ENCODE results near the gene IGF2R.
"Not testable (repeated sequence)": the region's sequence is repeated elsewhere in the genome, so short reads cannot be mapped to it uniquely, and the experiment has no call there.

The IGF2R gene

DNA sequence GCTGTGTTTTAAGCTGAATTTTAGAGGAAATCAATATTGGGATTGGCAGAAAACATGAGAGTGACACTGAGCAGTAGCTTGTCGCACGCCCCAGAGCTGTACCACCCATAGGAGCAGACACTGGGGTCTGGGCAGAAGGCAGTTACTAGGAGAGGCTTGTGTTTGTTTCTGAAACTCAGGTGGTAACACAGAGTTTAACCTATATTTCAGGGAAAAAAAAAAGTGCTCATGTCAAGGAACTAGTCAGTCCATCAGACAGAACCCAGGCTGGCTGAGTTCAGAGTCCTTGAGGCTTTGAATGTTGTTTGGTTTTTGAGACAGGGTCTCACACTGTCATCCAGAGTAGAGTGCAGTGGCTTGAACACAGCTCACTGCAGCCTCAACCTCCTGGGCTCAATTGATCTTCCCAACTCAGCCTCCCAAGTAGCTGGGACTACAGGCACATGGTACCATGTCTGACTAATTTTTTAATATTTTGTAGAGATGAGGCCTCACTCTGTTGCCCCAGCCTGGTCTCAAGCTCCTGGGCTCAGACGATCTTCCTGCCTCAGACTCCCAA lies 159.3 kb downstream of the IGF2R start:
- DNase-seq = no peak

DNA sequence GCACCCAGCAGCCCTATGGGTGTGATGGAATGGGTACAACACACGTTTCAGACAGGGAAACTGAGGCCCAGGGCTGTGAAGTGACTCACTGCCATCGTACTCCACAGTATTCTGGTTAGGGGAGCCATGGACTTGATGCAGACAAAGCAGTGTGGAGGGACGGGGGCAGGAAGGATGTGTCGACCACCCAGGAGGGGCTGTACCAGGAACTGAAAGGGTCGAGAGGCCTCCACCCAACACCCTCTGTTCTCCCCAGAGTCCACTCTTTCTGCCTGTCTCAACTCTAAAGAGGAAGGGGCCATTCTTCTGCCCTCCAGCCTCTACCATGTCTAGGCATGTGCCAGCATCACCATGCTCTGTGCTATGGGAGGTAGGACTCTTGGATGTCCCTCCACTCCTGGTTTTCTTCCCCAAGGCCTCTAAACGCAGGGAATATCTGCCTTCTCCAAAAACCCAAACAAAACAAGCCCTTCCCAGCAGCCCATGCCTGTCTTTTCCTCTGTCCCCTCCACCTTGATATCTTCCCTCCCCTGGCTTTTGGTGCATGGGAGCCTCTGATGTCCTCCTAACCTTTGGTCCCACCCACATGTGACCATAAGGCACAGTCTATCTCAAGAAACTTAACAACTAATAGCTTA lies 160.1 kb downstream of the IGF2R start:
- no peak for DNase-seq

DNA sequence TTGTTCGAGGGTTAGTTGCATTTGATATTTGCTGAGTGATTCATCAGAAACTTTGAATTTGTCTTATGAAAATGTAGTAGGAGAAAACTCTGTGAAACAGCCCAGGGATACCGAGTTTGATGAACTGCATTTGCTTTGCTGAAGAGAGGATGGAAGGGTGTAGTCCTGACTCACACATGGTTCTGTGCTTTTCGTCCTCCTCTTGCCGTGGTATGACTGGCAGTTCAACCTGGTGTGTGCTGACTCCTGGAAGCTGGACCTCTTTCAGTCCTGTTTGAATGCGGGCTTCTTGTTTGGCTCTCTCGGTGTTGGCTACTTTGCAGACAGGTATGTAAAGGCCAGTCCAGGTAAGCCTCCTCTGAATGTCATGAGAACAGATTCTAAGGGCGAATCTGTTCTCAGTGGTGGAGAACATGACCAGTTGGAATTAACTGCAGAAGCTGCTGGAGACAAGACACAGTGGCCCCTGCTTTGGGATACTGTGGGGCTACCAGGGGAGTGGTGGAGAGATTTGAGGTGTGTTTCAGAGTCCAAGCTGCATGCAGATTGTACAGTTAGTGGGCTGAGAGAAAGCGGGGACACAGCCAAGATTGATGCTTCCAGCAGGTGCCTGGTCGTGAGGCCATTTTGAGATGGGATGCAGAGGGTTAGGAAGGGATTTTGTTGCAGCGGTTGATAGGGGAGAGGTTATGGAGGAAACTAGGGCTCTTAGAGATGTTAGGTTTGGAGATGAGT lies 161.2 kb downstream of the IGF2R start:
- no peak for DNase-seq

DNA sequence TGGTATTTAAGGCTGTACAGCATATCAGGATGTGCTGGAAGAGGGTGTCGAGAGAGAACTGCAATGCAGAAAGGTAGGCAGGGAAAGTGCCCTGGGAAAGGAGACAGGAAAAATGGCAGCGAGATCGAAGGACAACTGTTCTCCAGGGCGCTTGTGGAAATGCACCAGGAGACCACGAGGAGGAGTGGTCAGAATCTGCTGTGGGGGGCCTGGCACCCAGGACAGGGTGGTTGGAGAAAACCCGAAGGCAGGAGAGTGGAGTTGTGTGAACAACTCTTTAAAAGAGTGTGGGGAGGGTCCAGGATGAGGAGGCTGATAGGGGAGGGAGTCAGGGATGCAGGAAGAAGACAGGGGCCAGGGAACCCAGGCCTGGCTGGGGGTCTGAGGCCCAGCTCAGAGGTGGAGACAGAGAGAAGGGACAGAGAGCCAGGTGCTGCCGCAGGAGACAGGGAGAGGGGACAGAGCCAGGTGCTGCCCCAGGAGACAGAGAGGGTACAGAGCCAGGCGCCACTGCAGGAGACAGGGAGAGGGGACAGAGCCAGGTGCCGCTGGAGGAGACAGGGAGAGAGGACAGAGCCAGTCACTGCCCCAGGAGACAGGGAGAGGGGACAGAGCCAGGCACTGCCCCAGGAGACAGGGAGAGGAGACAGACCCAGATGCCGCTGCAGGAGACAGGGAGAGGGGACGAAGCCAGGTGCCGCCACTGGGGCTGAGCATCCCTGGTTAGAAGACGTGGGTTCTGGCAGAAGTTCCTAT lies 162.0 kb downstream of the IGF2R start:
- DNase-seq = no peak

DNA sequence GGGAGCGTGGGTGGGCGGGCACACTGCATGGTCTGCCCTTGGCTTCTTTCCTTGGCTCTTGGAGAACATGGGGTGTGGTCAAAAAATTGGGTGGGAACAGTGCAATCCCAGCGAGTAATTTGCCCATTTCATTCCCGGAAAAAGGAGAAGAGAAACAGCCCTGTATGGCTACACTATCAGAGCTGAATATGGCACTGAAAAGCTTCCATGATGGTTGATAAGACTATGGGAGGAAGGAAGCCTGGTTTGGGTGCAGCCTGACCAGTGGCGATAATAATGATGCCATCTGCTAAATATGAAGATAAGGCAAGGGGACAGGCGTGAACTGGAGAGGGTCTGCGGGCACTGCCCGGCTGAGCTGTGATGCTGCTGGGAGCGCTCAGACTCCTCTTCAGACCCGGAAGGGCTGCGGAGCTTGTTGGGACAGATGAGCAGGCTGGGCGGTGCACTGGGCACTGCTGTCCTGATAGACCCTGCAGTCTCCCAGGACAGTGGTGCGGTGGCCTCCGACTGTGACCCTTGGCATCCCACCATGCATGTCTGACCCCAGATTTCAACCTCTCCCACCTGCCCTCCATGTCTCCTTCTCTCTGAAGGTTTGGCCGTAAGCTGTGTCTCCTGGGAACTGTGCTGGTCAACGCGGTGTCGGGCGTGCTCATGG lies 162.9 kb downstream of the IGF2R start:
- no peak for DNase-seq

DNA sequence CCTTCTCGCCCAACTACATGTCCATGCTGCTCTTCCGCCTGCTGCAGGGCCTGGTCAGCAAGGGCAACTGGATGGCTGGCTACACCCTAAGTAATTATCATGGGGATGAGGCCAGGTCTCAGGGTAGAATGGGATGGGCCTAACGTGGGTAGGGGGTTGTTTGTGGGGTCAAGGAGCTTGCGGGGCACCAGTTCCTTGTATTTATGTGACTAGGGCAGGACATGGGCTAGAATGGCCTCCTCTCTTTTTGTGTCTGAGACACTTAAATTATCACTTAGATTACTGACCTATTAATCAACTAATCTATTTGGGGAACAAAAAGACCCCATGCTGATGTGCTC lies 163.4 kb downstream of the IGF2R start:
- DNase-seq = no peak

DNA sequence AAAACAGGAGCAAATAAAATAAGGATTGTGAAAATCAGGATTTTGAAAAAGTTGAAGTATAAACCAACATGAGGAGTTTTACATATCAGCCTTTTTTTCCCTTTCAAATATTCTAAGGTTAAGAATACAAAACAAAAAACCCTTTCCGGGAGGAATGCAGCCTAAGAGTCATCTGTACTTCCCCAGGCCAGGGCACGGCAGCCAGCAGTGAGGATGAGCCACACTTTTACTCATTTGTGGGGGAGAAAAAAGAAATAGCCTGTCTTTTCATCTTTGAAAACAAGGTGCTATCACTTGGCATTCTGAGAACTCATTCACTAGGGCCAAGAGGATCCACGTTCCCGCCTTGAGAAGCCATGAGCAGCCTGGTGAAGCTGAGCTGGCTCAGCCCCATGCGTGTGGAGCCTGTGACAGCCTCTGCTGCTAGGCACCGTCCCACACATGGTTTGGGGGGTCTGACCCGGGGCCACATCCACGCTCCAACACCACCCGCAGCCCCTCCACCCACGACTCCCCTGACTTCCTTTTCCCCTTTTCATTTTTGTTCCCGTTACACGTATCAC lies 164.0 kb downstream of the IGF2R start:
- peak; percentile 50 to 61 (median 52) for DNase-seq

DNA sequence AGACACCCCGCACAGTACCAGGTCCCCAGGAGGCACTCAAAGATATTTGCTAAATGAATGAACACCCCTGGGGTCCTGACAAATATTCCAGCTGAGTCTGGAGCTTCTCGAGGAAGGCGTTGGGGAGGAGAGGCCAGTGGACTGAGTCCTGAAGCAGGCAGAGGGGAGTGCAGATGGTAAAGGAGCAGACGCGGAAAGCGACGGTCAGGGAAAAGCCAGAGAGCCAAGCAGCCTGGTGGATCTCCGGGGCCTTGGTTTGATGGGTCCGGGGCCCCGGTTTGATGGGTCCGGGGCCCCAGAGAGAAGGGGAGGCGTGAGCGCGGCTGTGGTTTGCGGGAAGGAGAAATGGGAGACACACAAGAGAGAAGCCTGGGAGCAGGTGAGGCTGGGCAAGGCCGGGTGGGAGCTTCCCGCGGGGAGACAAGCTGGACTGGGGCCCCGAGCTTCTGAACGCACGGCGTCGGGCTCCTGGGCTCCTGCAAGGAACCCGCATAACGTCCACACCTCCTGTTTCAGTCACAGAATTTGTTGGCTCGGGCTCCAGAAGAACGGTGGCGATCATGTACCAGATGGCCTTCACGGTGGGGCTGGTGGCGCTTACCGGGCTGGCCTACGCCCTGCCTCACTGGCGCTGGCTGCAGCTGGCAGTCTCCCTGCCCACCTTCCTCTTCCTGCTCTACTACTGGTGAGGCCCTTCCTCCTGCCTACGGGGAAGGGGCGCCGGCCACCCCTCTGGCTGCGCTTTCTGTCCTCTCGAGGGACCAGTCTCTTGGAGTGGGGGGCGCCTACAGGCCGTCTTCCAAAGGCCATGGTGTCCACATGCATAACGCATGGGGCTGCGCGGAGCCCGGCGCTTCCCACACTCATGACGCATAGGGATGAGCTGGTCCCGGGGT lies 164.8 kb downstream of the IGF2R start:
- no peak for DNase-seq

DNA sequence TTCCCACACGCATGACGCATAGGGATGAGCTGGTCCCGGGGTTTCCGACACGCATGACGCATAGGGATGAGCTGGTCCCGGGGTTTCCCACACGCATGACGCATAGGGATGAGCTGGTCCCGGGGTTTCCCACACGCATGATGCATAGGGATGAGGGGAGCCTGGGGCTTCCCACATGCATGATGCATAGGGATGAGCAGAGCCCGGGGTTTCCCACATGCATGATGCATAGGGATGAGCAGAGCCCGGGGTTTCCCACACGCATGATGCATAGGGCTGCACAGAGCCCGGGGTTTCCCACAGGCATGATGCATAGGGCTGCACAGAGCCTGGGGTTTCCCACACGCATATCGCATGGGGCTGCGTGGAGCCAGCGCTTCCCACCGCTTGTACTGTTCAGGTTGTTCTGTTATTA lies 165.5 kb downstream of the IGF2R start:
- DNase-seq = peak; percentile 72 to 77 (median 73)

DNA sequence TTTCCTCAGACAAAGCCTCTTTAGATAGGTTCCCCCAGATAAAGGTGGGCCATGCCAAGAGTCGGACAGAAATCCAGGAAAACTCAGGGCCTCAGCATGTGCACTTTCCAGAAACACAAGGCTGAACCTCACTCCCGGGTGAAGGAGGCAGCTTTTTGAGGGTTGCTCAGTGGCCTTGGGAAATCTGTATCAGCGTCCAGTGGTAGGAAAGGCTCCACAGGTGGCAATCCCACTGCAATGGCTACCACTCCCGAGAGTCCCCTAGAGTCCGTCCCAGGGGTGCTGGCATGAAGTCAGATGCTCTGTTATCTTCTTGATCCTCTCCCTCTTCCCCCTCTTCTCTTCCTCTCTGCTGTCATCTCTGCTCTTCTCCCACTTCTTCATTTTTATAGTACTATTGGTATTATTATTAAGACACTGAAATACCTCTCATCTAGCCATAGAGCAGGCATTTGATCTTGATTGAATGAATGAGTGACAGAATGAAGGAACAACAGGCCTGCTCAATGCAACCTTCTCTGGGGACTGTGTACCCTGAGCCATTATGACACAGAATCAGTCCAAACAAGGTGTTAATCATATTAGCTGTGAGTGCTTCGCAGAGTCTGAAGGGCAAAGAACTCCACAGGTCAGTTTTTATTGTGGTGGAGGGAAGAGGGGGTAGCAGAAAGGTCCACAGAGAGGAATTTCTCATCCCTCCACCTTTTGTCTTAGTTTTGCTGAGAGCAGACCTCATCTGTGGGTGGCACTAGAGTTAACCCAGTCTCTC lies 166.1 kb downstream of the IGF2R start:
- no peak for DNase-seq

DNA sequence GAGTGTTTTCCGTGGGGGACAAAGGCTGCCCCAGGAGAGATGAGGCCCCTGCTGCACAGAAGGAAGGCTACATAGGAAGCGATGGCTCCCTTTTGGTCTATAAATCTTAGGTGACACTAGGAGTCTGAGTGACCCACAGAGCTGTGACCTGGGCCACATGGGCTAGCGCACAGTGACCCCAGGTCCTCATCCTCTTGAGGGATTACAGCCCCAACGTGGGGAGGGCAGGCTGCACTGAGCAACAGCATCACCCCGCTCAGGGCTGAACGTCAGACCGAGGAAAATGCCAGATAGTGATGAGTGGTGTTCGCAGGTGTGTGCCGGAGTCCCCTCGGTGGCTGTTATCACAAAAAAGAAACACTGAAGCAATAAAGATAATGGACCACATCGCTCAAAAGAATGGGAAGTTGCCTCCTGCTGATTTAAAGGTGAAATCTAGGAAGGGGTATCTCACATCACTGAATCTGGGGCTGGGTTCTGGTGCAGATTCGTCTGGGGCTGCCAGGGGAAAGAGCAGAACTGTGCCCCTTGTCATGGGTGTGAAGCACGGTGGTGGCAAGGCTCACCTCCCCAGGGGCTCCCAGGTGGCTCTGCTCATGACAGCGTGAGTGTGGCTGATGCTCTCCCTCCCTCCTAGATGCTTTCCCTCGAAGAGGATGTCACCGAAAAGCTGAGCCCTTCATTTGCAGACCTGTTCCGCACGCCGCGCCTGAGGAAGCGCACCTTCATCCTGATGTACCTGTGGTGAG lies 167.2 kb downstream of the IGF2R start:
- no peak for DNase-seq

DNA sequence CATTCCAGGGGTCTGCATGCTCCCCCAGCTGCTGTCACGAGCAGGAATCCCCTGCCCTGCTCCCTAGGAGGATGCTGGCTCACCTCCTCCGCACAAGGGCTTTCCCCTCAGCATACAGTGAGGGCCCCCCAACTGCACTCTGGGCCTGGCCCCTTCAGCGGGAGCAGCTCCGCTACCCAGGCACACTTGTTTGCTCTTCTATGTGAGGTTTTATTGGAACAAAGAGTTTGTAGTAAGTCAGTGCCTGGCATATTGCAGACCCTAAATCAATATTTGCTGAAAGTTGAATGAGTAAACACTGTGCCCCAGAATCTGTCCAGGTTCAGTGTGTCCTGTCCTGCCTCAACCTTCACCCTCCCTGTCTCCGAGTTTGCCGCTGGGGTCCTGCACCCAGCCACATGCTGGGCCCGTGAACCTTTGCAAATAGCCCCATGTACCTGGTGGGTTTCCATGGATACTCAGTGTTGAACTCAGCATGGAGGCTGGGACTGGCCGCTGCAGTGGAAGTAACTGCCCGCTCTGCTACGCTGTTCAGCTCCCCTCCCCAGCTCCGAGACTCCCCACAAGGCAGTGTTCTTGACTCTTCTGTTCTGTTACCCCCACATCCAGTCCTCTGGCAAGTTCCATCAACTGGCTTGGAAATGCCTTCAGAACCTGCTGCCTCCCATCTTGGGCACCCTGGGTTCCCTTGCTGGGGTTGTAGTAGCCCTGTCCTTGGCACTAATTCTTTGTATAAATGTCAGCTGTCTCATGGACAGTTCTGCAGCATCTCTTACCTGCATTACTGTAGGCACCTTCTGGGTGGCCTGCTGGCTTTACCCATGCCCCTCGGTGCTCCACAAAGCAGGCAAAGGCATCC lies 168.5 kb downstream of the IGF2R start:
- DNase-seq = no peak

DNA sequence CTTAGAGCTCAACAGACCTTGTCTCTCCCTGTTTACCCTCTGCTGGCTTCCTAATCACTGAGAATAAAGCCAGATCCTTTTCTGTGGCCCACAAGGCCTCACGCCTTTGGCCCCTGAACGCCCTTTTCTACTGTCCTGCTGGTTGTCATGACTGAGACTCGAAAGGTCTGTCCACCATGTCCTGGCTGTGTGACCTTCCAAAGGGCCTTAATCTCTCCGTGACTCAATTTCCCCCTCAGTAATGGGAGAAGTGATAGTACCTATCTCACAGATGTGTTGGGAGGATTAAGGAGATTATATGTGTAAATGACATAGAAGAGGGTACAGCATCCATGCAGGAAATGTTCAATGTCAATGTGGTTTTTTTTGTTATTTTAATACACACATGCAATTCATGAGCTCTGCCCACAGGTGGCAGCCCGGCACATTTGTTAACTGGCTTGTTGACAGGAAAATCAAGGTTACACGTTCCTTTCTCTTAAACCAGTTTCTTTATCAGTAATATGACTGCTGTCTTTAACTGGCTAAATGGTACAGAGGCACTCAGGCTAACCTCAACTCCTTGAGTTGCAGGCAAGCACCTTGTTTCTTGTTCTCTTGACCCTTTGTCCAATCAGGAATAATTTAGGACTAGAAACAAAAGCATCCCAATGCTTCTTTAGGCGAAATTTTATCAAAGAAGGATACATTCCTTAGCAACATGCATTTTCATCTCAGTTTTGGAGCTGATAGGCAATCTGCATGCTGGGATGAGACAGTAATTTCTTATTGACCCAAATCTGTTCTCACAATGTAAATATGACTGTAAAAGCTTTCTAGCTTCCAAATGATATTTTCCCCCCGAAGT lies 169.3 kb downstream of the IGF2R start:
- peak; percentile 46 to 52 (median 52) for DNase-seq

DNA sequence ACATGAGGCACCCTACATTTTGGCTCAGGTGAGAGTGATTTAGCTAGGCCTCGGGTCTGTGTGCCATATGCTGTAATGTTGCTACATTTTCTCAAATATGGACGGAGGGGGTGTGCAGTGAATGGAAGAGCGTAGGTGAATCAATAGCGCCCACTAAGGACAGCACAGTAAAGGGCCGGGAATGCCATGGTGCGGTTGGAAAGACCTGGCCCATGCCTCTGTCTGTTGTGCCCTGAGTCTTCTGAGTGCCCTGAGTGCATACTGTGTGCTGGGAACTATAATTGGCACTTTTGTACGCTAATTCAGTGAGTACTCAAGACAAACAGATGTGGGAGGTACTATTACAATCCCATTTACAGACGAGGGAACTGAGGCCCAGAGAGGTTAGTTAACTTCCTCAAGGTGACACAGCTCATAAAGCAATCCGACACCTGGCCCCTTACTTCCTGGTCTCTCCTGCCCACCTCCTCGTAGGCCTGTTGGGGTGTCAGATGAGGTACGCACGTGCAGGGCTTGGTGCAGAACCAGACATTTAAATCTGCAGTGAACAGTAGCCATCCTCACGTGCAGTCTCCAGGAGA lies 170.0 kb downstream of the IGF2R start:
- DNase-seq = no peak

DNA sequence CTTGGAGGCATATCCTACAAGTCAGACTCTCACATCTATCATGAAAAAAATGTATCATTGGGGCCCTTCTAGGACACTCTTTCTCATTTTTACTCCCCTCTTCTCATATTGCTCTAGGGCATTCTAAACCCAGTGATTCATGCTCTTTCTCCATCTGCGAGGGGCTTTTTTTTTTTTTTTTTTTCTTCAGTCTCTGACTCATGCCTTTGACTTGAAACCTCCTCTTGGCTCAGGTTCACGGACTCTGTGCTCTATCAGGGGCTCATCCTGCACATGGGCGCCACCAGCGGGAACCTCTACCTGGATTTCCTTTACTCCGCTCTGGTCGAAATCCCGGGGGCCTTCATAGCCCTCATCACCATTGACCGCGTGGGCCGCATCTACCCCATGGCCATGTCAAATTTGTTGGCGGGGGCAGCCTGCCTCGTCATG lies 170.6 kb downstream of the IGF2R start:
- DNase-seq = no peak

DNA sequence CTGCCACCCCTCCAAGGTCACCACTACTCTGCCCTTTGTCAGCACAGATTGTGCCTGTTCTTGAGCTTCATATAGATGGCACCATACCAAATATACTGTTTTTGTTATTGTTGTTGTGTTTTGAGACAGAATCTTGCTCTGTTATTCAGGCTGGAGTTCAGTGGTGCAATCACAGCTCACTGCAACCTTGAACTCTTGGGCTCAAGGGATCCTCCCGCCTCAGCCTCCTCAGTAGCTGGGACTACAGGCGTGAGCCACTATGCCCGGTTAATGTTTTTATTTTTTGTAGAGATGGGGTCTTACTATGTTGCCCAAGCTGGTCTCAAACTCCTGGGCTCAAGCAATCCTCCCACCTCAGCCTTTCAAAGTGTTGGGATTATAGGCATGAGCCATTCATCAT lies 171.6 kb downstream of the IGF2R start:
- not testable (repeated sequence) for DNase-seq

DNA sequence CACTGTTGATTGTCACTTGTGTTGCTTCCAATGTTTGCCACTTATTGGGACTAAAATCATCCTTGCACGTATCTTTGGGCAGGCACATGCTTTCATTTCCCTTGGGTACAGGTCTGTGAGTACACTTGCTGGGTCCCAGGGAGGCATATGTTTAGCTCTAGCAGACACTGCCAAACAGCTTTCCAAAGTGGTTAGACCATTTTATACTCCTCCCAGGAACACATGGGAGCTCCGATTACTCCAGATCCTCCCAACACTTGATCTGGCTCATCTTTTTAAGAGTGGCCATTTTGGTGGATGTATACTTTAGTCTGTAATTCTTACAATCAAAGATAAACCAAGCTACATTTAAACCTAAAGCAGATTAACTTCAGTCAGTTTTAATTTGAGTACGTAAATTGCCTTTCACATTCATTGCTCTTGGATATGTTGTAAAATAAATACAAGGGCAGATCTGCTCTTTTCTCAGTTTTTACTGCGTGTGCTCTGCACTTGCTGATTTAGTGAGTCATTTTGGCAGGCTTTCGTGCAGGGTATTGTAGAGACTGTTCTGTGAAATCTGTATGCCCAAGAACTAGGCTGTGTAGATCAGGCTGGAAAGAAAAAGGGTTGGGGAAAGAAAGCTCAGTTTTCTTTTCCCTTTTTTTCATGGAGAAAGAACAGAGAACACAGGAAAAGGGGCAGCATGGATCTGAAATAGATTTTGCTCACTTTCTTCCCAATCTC lies 172.3 kb downstream of the IGF2R start:
- DNase-seq = no peak
